ENCODE results near the gene CD80.

The CD80 gene

GRCh38 chr3:119492810-119493209 is 66.6 kb downstream of the CD80 start:
- DNase-seq: no peak

GRCh38 chr3:119492128-119492527 is 67.3 kb downstream of the CD80 start:
- DNase-seq: no peak

DNA sequence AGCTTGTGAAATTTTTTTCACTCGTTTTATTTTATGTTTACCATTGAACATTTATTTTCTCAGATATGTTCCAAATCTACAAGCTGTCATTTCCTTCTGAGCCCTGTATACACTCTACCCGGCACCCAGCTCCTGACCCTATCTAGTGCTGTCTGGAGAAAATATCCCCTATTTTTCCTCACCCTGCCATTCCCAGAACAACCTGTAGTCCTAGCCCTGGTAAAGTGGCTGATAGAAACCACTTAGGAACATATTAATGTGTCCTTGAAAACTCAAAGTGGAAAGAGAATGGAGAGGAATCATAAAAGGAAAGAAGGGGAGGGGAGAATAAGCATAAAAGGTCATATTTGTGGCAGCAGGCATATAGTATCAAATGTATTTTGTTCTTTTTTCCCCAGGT is 69.3 kb downstream of the CD80 start:
- DNase-seq: no peak

DNA sequence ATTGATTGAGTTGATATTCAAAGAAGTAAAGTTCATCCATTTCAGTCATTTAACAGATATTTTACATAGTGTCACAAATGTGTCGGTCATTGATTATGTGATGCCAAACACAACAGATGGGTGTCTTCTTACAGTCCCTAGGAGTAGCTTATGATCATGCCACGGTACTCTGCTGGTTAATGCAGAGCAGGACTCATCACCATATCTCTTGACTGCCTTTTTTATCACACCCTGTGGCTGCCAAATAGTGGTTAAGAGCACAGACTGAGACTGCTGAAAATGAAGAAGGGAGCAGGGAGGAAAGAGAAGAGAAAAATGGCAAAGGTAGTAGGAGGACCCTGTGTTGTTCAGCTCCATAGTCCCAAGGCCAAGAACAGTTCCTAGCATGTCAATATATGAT is 73.9 kb downstream of the CD80 start:
- DNase-seq: no peak

GRCh38 chr3:119483101-119483500 is 76.3 kb downstream of the CD80 start:
- DNase-seq: no peak

GRCh38 chr3:119481079-119481478 is 78.3 kb downstream of the CD80 start:
- no peak for DNase-seq
